OCI-LY7 (cell line): ENCODE data around the gene PPIB. TPM values are rescaled to one million over a fixed set of nuclear protein-coding genes. Genes with fewer than 3 reads are reported as not detected.

Experiments used
- BruUV-seq: library from RNA; stranded (reverse); fragments of 400-500 nt; replicated peaks from 2 replicates; lab custom pipeline; 2021; lab: Mats Ljungman, UMichigan
- CTCF ChIA-PET: fragments of 300-600 bp; sonication (Branson Sonifier 250); formaldehyde crosslinking; loops from one replicate; lab custom pipeline; 2022; ENCODE audit warnings: antibody characterized with exemption; ENCODE audit not compliant: unreplicated experiment; lab: Charles Lee
- POLR2A ChIA-PET: fragments of 300-600 bp; sonication (Branson Sonifier 250); formaldehyde crosslinking; loops from one replicate; lab custom pipeline; 2022; ENCODE audit warnings: antibody characterized with exemption; lab: Charles Lee
- DNase-seq: peaks from one replicate; pipeline ENCODE4 v3.0.0-alpha.2; 2015; ENCODE audit warnings: low spot score
- H2AFZ ChIP-seq: fragments of 200-600 bp; sonication (generic), shearing (Covaris generic); 2 replicates; pipeline ENCODE4 v1.6.1; 2014; ENCODE audit warnings: mild to moderate bottlenecking, antibody characterized with exemption, low read length, moderate library complexity
- H3K27ac ChIP-seq: fragments of 200-600 bp; sonication (generic); 2 replicates; pipeline ENCODE4 v1.5.1; 2014; ENCODE audit warnings: mixed run types, low read depth, mild to moderate bottlenecking, moderate library complexity, low read length, inconsistent platforms; ENCODE audit not compliant: poor library complexity, severe bottlenecking
- H3K36me3 ChIP-seq: fragments of 200-600 bp; sonication (generic); 2 replicates; pipeline ENCODE4 v1.6.1; 2014; ENCODE audit warnings: mild to moderate bottlenecking, antibody characterized with exemption, low read length, moderate library complexity, mixed read lengths; ENCODE audit not compliant: insufficient read depth
- H3K4me1 ChIP-seq: fragments of 200-600 bp; sonication (generic); 2 replicates; pipeline ENCODE4 v1.5.1; 2014; ENCODE audit warnings: mild to moderate bottlenecking, low read length; ENCODE audit not compliant: insufficient read depth, poor library complexity, severe bottlenecking
- H3K4me2 ChIP-seq: fragments of 200-600 bp; sonication (generic); 2 replicates; pipeline ENCODE4 v1.6.1; 2014; ENCODE audit warnings: mild to moderate bottlenecking, low read length
- H3K4me3 ChIP-seq: fragments of 200-600 bp; sonication (generic); 2 replicates; pipeline ENCODE4 v1.5.1; 2014; ENCODE audit warnings: mild to moderate bottlenecking, low read depth, low read length; ENCODE audit not compliant: poor library complexity, severe bottlenecking
- H3K79me2 ChIP-seq: fragments of 200-600 bp; sonication (generic); 2 replicates; pipeline ENCODE4 v1.6.1; 2016; ENCODE audit warnings: low read depth, mild to moderate bottlenecking, low read length, moderate library complexity, mixed read lengths; ENCODE audit not compliant: insufficient read depth
- H3K9me2 ChIP-seq: fragments of 200-600 bp; sonication (generic); 2 replicates; pipeline ENCODE4 v1.6.1; 2016; ENCODE audit warnings: mild to moderate bottlenecking, low read length, mixed read lengths; ENCODE audit not compliant: insufficient read depth
- H3K9me3 ChIP-seq: fragments of 200-600 bp; sonication (generic); 2 replicates; pipeline ENCODE4 v1.6.1; 2014; ENCODE audit warnings: mild to moderate bottlenecking, mixed run types, low read length, mixed read lengths
- H4K20me1 ChIP-seq: fragments of 200-600 bp; sonication (generic); 2 replicates; pipeline ENCODE4 v1.6.1; 2014; ENCODE audit warnings: mild to moderate bottlenecking, antibody characterized with exemption, low read length, moderate library complexity, mixed read lengths; ENCODE audit not compliant: insufficient read depth
- EZH2phosphoT487 ChIP-seq: fragments of 200-600 bp; sonication (generic); IDR thresholded peaks from 2 replicates; pipeline ENCODE4 v1.6.1; 2018; ENCODE audit warnings: low read depth, borderline replicate concordance, mild to moderate bottlenecking, mixed run types, antibody characterized with exemption, low read length, moderate library complexity, mixed read lengths
- intact Hi-C: fragments of 100-400 bp; cut with micrococcal nuclease; formaldehyde crosslinking; loops from one replicate; pipeline ENCODE4 v1.10.0; 2022; ENCODE audit not compliant: unreplicated experiment
- total RNA-seq, 2 experiments: library from RNA; depleted of rRNA in 1 of 2; stranded (reverse); fragments of >200 nt in 1 of 2; shearing (Covaris generic) in 1 of 2; gene quantifications; 2 replicates each; pipeline ENCODE4 v1.2.3, GENCODE V29; 2014 to 2022
- TF ChIP-seq, protein P1 (sequence below): fragments of 200-600 bp; sonication (generic); conservative IDR thresholded peaks from 2 replicates; pipeline ENCODE4 v1.5.1; 2014; ENCODE audit warnings: mild to moderate bottlenecking, antibody characterized with exemption, low read length, moderate library complexity, mixed read lengths

The PPIB gene
- total RNA-seq, 2 experiments from 2014 or later: 243 to 307 TPM

DNA sequence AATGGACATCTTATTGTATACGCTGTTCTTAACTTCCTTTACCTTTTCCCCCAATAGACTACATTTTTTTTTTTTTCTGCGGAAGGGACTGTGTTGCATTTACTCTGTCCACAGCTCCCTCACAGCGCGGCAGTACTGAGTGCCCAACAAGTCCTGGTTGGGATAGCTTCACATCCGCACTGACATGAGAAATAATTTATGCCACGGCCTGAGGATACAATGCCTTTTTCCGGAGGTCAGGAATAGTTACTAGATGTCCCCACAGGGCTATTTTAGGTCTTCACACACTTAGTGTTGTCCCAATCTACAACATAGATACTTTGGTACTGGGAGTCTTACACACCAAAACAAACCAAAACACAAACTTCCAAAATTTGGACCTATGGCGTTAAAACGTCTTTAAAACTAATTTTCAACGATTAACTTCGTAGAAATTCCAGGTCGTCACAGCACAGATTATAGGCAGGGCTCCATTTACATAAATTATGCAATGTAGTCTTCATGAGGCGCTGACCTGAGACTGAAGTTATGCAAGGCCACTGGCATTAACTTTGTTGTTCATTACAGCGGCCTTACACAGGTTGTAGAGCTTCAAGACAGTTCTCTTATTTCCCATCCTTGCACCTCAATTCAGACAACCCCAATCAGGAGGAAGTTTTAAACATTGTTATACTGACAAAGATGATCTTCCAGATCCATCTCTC, 989 bp upstream of the PPIB start:
- TF ChIP-seq, protein P1, sequence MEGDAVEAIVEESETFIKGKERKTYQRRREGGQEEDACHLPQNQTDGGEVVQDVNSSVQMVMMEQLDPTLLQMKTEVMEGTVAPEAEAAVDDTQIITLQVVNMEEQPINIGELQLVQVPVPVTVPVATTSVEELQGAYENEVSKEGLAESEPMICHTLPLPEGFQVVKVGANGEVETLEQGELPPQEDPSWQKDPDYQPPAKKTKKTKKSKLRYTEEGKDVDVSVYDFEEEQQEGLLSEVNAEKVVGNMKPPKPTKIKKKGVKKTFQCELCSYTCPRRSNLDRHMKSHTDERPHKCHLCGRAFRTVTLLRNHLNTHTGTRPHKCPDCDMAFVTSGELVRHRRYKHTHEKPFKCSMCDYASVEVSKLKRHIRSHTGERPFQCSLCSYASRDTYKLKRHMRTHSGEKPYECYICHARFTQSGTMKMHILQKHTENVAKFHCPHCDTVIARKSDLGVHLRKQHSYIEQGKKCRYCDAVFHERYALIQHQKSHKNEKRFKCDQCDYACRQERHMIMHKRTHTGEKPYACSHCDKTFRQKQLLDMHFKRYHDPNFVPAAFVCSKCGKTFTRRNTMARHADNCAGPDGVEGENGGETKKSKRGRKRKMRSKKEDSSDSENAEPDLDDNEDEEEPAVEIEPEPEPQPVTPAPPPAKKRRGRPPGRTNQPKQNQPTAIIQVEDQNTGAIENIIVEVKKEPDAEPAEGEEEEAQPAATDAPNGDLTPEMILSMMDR: no peak
- no peak for TF ChIP-seq EZH2phosphoT487
- POLR2A ChIA-PET: interaction anchor here (0.5 to 1.2 kb wide), 7 partner anchors 11 to 621 kb away, joined by 3 read pairs; no protein-coding TSS in a partner anchor
- Histone ChIP-seq H3K9me2 (no peaks in the 10 kb centered on the region), H3K4me2 (peak overlapping the region; percentile 80), H3K36me3 (peaks cover 25% of the 10 kb centered on the region), H4K20me1 (no peaks in the 10 kb centered on the region), H2AFZ (peak overlapping the region; percentile 79), H3K9me3 (no peaks in the 10 kb centered on the region), H3K79me2 (peaks cover 27% of the 10 kb centered on the region), H3K4me3 (peak overlapping the region; percentile 65), H3K4me1 (peaks cover 27% of the 10 kb centered on the region), H3K27ac (peak overlapping the region; percentile 65)
- no peak for DNase-seq
- CTCF ChIA-PET: interaction anchor here (0.5 kb wide), 1 partner anchor 525 kb away, joined by 3 read pairs; no protein-coding TSS in a partner anchor
- intact Hi-C loops: loop anchor here (2.0 to 5.0 kb wide), 2 partner anchors 193 to 223 kb away; partner anchors contain the start of genes CSNK1G1 and TRIP4
- TSS peak; percentile 72 for BruUV-seq

GRCh38 chr15:64162478-64162868, 349 bp downstream of the PPIB start:
- DNase-seq: no peak
- Histone ChIP-seq H3K27ac (peak overlapping the region; percentile 45), H4K20me1 (0 out of 2 replicates have a peak, but pooled peaks cover 3% of the 10 kb centered on the region), H3K4me1 (peaks cover 35% of the 10 kb centered on the region), H3K4me2 (peak overlapping the region; percentile 74), H3K9me2 (no peaks in the 10 kb centered on the region), H2AFZ (no peak overlapping the region), H3K36me3 (peaks cover 38% of the 10 kb centered on the region), H3K79me2 (peaks cover 27% of the 10 kb centered on the region), H3K4me3 (peak overlapping the region; percentile 86), H3K9me3 (no peaks in the 10 kb centered on the region)
- no TSS peak for BruUV-seq
- intact Hi-C loops: loop anchor here (2.0 to 5.0 kb wide), 2 partner anchors 195 to 224 kb away; partner anchors contain the start of genes CSNK1G1 and TRIP4
- no peak for TF ChIP-seq EZH2phosphoT487
- TF ChIP-seq, protein P1: no peak
- ChIA-PET CTCF (interaction anchor here (1.2 kb wide), 1 partner anchor 9 kb away, joined by 3 read pairs; no protein-coding TSS in a partner anchor), POLR2A (interaction anchor here (1.2 to 2.0 kb wide), 2 partner anchors 10 to 13 kb away, joined by 3 to 14 read pairs; no protein-coding TSS in a partner anchor)
